ENCODE results near the gene MYO1E.
A peak's percentile ranks its signal among the peaks of the same experiment; 100 is the strongest.

MYO1E gene

GRCh38 chr15:59377924-59378323 lies 5.3 kb upstream of the MYO1E start:
- H3K9me3 ChIP-seq: no peaks in the 10 kb centered on the region

DNA sequence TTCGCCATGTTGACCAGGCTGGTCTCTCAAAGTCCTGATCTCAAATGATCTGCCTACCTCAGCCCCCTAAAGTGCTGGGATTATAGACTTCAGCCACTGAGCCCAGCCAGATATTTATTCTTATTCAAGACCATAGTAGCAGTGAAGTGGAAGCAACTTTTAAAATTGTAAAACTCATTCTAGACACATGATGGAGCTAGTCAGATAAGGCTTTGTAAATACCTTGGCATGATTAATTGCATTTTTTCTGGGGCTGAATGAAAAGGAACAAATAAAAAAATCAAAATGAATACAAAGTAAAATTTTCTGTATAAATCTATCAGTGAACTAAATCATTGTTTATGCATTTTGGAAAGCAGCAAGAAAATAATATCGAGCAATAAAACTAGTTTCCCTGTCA lies 4.1 kb upstream of the MYO1E start:
- no peak overlapping the region for H3K4me3 ChIP-seq
- no peaks in the 10 kb centered on the region for H3K27me3 ChIP-seq
- DNase-seq: no peak
- H3K27ac ChIP-seq: no peak overlapping the region
- intact Hi-C loops (cut with DNase I; ENCODE audit: low total_unique reads): loop anchor here (10.0 kb wide), 2 partner anchors 82 to 212 kb away; no protein-coding TSS in a partner anchor
- peaks cover 0 to 4% (median 2%) of the 10 kb centered on the region in 3 donors for H3K36me3 ChIP-seq
- H3K9me3 ChIP-seq: no peaks in the 10 kb centered on the region
- TF ChIP-seq, protein P1, sequence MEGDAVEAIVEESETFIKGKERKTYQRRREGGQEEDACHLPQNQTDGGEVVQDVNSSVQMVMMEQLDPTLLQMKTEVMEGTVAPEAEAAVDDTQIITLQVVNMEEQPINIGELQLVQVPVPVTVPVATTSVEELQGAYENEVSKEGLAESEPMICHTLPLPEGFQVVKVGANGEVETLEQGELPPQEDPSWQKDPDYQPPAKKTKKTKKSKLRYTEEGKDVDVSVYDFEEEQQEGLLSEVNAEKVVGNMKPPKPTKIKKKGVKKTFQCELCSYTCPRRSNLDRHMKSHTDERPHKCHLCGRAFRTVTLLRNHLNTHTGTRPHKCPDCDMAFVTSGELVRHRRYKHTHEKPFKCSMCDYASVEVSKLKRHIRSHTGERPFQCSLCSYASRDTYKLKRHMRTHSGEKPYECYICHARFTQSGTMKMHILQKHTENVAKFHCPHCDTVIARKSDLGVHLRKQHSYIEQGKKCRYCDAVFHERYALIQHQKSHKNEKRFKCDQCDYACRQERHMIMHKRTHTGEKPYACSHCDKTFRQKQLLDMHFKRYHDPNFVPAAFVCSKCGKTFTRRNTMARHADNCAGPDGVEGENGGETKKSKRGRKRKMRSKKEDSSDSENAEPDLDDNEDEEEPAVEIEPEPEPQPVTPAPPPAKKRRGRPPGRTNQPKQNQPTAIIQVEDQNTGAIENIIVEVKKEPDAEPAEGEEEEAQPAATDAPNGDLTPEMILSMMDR (IDR thresholded peaks at IDR 0.05): no peak
- peaks cover 0 to 18% (median 2%) of the 10 kb centered on the region in 4 donors for H3K4me1 ChIP-seq

More at GRCh38 chr15:59377924-59378323, 5.3 kb upstream of the MYO1E start:
- peaks cover 0 to 9% (median 6%) of the 10 kb centered on the region in 3 donors for H3K36me3 ChIP-seq
- peaks cover 0 to 18% (median 2%) of the 10 kb centered on the region in 4 donors for H3K4me1 ChIP-seq
- no peak for DNase-seq
- TF ChIP-seq, protein P1 (IDR thresholded peaks at IDR 0.05): no peak
- H3K27ac ChIP-seq: no peak overlapping the region
- H3K27me3 ChIP-seq: no peaks in the 10 kb centered on the region
- intact Hi-C loops (cut with DNase I; ENCODE audit: low total_unique reads): loop anchor here (2.0 to 10.0 kb wide), 3 partner anchors 83 to 213 kb away; no protein-coding TSS in a partner anchor
- H3K4me3 ChIP-seq: no peak overlapping the region

DNA sequence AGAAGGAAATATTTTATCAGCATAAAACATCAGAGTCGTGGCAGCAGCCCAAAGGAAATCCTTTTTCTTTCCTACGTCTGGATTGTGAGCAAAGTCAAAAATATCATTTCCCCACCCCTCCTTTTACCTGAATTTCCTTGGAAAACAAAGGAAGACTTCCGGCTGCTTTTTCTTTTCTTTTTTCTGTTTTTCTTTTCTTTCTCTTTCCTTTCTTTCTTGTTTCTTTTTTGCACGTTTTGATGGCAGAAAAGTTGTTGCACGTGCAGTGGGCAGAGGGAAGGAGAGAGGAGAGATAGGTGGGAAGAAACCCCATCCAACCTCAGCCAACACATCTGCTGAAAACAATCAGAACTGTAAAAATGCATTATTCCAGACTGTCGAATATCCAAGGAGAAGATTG lies 544 bp upstream of the MYO1E start:
- intact Hi-C loops (cut with DNase I; ENCODE audit: low total_unique reads): loop anchor here (10.0 kb wide), 2 partner anchors 78 to 208 kb away; no protein-coding TSS in a partner anchor
- DNase-seq: no peak
- Histone ChIP-seq H3K4me1 (peaks cover 0 to 40% (median 14%) of the 10 kb centered on the region in 4 donors), H3K27me3 (no peaks in the 10 kb centered on the region), H3K4me3 (peak overlapping the region; percentile 83 to 89), H3K9me3 (no peaks in the 10 kb centered on the region), H3K27ac (peak overlapping the region; percentile 93 to 96), H3K36me3 (no peaks in the 10 kb centered on the region)
- TF ChIP-seq, protein P1 (IDR thresholded peaks at IDR 0.05): no peak

DNA sequence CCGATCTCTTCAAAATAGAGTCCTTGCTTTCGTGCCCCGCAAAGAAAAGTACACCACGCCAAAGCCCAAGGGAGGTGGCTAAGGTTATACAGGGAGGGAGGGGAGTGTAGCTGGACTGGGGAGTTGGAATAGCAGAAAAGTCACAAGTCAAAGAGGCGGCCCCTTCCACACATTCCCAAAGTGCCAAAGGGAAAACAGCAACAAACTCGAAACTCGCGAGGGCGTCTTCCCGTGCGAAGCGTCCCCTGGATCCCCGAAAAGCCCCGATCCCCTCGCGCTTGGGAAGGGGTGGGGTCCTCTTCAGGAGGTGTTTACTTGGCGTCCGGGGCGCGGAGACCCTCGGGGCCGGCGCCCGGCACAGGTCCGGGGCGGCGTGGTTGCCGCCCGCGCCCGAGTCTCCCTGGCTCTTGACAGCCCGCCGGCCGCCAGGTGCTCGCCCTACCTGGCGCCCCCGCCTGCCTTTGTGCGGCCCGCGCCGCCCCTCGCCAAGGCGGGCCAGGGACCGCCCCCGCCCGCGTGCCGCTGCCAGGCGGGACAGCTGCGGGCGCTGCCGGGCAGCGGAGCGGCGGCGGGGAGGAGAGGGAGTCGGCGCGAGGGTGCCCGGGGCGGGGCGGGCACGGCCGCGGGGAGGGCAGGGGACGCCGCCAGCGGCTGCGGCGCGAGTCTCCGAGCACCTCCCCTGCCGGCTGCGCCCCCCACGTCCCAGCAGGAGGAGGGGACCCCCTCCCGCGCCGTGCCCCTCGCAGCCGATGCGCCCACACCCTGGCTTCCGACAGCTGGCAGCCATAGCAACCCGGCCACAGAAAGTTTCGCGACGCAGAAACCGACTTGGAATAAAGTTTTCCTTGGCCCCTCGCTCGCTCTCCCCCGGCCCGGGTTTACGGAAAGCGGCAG lies 966 bp downstream of the MYO1E start:
- H3K27me3 ChIP-seq: no peaks in the 10 kb centered on the region
- peak; percentile 33 to 71 for DNase-seq
- intact Hi-C loops (cut with DNase I; ENCODE audit: low total_unique reads): loop anchor here (10.0 kb wide), 2 partner anchors 77 to 207 kb away; no protein-coding TSS in a partner anchor

DNA sequence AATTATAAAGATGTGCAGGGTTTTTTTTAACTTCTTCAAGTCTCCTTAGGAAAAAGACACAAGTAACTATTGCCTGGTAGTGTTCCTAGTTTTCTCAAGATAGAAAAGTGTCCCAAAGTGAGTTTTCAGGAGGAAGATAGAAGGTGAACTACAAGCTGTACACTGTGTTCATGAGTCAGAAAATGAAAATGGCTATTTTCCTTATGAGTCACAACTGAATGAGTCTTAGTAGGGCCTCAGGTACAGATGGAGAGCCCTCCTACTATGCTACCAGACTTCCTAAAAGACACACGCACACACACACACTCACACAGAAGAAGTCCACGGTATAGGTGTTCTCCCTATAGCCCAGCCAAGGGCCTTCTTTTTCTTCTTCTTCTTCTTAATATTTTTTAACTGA lies 3.1 kb downstream of the MYO1E start:
- no peaks in the 10 kb centered on the region for H3K9me3 ChIP-seq
- no peaks in the 10 kb centered on the region for H3K36me3 ChIP-seq
- H3K4me1 ChIP-seq: peaks cover 0 to 71% (median 19%) of the 10 kb centered on the region in 4 donors
- H3K27me3 ChIP-seq: no peaks in the 10 kb centered on the region
- no peak overlapping the region for H3K4me3 ChIP-seq
- TF ChIP-seq, protein P1 (IDR thresholded peaks at IDR 0.05): no peak
- H3K27ac ChIP-seq: peak overlapping the region; percentile 93 to 96
- intact Hi-C loops (cut with DNase I; ENCODE audit: low total_unique reads): loop anchor here (10.0 kb wide), 1 partner anchor 125 kb away; no protein-coding TSS in a partner anchor
- DNase-seq: no peak

More for the DNA sequence above, 966 bp downstream of the MYO1E start:
- peak overlapping the region; percentile 93 to 96 for H3K27ac ChIP-seq
- H3K4me1 ChIP-seq: peaks cover 0 to 53% (median 17%) of the 10 kb centered on the region in 4 donors
- TF ChIP-seq, protein P1 (IDR thresholded peaks at IDR 0.05): no peak
- H3K4me3 ChIP-seq: peak overlapping the region; percentile 83 to 89
- no peaks in the 10 kb centered on the region for H3K9me3 ChIP-seq
- H3K36me3 ChIP-seq: no peaks in the 10 kb centered on the region
